HG03196 (cell line): ENCODE results near the gene PPARA.
"Not testable (repeated sequence)": the region's sequence is repeated elsewhere in the genome, so short reads cannot be mapped to it uniquely, and the experiment has no call there.

Source experiments
- ATAC-seq: cut with Tn5 transposase; IDR thresholded peaks from one replicate; pipeline ENCODE4 v1.9.1; 2021; ENCODE audit not compliant: unreplicated experiment

PPARA gene

DNA sequence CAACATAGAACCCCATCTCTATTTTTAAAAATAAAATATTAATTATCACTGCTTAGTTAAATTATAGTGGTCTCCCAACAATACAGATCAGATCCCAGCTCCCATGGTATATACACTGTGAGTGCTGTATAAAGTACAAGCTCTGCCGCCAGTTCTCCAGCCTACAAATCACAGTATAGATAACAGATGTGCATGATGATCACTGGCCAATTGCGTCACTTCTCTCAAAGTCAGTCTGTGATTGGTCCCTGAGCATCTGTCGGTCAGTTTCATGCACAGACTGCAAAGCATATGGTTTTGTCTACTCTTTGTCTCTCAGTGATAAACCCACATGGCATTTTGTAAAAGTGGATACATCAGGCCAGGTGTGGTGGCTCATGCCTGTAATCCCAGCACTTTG is 15.7 kb downstream of the PPARA start:
- ATAC-seq, result no peak

DNA sequence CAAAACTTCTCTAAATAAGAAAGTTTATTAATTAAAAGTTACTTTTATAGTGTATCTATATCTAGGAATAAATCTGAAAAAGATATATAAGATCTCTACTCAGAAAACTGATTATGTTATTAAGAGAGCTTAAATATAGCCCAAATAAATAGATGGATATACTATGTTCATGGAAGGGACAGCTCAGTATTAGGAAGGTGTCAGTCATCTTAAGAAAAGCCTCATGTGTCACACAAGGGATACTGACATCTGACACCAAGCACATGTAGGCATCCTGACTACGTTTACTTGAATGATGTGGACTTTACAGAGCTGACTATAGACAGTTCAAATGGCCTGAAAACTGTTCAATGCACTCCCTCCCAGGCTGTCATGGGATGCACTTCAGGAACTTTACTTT is 19.3 kb downstream of the PPARA start:
- ATAC-seq, result no peak

DNA sequence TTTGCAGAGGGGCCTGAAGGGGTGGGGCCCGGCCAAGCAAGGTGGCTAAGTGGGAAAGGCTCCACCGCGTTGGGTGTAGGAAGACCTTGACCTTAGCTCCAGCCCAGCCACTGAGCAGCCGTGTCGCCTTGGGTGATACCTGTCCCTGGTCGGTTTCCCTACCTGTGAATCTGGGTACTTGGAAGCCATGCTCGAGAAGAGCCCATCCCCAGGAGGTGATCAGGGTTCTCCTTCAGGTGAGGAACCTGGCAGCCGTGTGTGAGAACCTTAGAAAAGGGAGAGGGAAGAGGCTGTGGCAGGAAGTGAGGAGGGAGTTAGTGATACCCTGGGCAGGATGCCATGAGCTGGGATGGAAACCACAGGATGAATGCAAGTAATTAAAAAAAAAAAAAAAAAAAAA is 21.6 kb downstream of the PPARA start:
- no peak for ATAC-seq

DNA sequence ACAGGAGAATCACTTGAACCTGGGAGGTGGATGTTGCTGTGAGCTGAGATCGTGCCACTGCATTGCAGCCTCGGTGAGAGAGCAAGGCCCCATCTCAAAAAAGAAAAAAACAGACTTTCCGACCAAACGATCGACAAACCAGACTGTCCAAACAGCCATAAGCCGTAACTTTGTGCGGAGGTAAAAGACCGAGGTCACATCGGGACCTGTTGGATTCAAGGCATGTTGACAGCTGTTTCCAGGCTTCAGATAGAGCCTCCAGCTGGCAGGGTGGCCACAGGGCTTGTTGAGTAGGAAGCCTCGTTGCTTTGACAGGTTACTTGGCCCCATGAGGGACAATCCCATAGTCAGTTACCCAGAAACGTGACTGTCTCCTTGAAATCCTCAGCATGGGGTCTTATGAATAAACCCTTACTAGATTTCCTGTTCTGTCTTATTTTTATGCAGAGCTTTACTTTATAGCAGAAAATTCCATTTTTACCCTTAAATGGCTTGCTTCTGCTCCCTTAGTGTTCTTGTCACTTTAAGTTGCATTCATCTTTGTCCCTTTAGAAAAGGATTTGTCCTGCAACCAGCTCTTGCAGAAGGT is 22.3 kb downstream of the PPARA start:
- ATAC-seq, result no peak

DNA sequence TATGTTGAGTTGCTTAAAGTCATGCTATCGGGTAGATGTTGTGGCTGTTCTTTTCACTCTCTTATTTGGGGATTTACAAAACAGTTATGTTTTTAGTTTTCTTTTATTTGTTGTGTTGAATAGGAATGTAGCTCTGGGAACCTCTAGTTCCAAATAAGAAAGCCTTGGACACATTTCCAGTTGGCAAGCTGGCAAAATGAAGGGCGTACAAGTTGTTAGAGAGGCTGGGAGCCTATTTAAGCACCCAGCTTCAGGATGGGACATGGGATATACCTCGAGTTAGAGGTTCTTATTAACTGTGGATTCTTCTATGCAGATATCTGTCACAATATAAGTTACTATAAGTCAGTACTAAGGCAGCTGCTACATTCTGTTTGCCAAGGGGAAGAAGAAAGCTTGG is 22.8 kb downstream of the PPARA start:
- no peak for ATAC-seq

DNA sequence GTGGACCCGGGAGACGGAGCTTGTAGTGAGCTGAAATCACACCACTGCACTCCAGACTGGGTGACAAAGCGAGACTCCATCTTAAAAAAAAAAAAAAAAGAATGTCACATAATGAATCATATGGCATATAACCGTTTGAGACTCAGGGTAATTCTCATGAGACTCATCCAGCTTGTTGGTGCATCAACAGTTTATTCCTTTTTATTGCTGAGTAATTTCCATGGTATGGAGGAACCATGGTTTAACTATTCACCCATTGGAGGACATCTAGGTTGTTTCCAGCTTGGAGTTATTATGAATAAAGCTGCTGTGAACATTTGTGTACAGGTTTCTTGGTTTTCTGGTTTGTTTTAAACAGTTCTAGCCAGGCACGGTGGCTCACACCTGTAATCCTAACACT is 25.3 kb downstream of the PPARA start:
- no peak for ATAC-seq

DNA sequence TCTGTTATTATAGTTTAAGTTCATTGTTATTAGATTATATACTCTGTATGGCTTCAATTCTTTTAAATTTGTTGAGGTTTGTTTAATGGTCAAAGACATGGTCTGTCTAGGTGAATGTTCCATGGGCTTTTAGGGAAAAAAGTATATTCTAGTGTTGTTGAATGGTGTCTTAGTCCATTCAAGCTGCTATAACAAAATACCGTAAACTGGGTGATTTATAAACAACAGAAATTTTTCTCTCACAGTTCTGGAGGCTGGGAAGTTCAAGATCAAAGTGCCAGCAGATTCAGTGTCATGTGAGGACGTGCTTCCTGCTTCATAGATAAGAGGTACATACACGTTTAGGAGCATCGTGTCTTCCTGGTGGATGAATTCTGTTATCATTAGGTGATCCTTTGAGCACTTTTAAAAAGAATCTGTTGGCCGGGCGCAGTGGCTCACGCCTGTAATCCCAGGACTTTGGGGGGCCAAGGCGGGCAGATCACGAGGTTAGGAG is 26.2 kb downstream of the PPARA start:
- ATAC-seq, result no peak

DNA sequence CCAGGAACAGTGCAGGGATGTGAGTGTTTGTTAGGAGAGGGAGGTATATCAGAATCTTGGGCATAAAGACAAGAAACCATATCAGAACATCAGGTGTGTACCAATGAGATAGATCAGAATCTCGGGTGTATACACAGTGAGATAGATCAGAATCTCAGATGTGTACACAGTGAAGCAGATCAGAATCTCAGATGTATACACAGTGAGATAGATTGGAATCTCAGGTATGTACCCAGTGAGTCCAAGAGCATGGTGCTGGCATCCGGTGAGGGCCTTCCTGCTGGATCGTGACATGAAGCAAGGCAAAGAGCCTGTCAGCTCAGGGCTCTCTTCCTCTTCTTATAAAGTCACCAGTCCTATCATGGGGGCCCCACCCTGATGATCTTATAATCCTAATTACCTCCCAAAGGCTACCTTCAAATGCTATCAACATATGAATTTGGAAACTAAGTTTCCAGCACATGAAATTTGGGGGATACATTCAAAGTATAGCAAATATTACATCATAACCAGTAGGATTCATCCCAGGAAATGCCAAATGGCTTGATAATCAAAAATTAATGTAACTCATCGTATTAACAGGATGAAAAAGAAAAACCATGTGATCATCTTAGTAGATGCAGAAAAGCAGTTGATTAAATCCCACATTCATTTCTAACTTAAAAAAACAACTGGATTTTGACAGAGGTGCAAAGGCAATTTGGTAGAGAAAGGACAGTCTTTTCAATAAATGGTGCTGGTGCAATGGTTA is 28.6 kb downstream of the PPARA start:
- no peak for ATAC-seq

DNA sequence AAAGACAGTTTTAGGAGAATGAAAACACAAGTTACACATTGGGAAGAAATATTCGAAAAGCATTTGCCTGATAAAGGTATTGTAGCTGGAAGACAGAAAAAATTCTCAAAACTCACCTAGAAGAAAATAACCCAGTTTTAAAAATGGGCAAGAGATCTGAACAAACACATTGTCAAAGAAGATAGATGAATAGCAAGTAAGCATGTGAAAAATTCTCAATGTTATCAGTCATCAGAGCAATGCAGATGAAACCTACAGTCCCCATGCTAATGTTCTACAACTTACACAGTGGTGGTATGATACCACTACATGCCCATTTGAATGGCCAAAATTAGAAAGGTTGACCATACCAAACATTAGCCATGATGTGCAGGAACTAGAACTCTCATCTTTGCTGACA is 29.4 kb downstream of the PPARA start:
- no peak for ATAC-seq

DNA sequence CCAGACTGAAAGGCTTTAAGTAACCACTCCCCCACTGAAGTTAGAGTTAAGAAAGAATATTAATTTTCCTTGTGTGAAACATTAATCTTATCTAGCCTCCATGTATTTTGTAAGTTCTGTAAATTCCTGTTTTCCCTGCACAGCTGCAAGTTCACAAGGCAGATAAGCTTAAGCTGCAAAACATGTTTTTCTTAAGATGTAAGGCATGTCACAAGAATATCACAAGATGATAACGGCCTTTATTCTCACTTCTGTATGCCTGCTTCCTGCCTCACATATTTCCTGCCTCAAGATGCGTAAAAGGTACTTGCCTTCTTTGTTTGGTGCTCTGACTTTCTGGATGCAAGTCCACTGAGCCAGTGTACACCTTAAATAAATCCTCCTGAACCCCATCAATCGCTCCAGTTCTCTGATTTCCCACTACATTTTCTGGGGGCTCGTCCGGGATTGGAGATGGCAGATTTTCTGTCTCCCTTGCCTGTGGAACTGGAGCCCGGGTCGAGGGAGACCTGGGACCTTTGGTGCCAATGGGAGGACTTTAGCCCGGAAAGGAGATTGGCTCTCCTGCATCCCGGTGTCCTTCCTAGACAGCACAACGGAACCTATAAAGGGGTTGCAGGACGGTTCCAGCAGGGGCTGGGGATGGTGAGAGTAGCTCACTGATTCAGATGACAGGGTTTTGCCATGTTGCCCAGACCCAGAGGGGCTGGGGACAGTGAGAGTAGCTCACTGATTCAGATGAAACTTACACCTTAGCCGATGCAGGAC is 30.2 kb downstream of the PPARA start:
- no peak for ATAC-seq

DNA sequence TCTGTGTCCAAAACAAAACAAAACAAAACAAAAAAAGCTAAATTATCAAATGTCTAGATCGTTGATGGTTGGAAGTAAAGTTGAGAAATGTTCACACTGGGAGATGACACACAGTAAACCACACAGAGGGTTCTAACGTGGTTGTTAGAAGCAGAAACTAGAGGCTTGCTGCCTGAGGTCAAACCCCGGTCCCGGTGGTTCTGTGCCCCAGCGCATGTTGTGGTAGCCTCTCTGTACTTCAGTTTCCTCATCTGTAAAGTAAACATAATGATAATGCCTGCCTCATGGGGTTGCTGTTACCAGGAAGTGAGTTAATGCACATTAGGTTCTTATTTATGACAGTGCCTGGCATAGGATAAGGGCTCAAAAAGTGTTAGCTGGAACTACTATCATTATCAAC is 33.4 kb downstream of the PPARA start:
- ATAC-seq, result no peak

DNA sequence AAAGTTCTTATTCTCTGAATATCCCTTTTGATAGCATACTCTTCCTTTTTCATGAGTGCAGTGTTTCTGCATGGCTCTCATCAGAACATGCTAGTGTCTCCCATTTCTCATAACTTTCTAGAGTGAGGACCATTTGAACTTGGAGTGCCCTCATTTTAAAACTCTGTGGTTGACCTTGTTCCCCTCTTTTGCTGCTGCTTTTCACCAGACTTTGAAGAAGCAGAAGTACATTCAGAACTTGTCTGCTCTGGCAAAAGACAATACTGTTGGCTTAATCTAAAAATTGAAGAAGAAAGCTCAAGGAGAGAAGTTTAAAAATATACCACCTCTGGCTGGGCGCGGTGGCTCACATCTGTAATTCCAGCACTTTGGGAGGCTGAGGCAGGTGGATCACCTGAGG is 35.0 kb downstream of the PPARA start:
- ATAC-seq, result no peak

DNA sequence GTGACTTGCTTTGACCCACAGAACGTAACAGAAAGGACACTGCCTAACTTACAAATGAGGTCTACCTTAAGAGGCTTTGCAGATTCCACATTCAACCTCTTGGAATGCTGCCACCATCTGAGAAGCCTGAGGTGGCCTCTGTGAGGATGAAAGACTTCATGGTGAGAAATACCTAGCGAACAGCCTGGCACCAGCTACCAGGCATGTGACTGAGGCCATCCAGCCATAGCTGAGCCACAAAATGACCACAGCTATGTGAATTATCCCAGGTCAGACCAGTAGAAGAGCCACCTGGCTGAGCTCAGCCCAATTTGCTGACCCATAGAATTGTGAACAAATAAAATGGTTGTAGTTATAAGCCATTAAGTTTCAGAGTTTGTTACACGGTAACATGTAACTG is 37.5 kb downstream of the PPARA start:
- no peak for ATAC-seq

DNA sequence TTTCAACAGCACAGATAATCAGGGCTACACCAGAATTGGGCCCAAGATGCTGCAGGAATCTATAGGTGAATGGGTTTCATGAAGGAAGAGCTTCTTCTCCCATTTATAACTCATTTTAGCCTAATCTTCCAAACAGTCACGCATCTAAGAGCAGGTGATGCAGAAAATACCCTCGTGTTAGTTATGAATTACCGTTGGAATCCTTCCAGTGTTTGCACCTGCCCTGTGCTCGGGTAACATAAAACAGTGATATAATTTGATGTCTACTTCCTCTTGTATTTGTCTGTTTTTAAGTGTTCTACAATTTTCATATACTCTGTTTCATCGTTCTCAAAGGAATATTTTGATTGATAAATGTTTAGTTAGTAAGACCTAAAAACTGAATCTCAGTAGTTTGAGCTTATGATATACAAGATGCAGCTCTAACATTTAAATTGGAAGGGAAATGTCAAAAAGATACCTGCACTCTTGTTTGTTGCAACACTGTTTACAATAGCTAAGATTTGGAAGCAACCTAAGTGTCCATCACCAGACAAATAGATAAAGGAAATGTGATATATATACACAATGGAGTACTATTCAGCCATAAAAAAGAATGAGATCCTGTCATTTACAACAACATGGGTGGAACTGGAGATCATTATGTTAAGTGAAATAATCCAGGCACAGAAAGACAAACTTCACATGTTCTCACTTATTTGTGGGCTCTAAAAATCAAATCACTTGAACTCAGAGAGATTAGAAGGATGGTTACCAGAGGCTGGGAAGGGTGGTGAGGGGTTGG is 42.1 kb downstream of the PPARA start:
- no peak for ATAC-seq

DNA sequence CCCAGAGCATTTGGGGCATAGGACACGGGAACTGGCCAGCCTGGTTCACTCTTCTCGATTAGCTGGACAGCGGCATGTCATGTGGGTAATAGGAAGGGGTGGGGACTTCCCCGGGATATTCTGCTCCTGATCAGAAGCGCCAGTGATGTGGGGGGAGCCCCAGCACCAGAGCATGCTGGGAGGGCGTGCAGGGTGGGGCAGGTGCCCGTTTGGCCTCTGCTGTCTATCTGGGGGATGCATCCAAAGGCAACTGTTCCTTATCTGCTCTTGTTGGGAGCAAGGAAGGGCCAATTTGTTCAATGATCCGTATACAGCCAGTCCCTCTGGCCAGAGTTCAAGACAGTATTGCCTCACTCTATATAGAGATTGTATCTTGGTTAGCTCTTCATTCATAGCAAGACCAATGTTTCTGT is 43.6 kb downstream of the PPARA start:
- no peak for ATAC-seq

DNA sequence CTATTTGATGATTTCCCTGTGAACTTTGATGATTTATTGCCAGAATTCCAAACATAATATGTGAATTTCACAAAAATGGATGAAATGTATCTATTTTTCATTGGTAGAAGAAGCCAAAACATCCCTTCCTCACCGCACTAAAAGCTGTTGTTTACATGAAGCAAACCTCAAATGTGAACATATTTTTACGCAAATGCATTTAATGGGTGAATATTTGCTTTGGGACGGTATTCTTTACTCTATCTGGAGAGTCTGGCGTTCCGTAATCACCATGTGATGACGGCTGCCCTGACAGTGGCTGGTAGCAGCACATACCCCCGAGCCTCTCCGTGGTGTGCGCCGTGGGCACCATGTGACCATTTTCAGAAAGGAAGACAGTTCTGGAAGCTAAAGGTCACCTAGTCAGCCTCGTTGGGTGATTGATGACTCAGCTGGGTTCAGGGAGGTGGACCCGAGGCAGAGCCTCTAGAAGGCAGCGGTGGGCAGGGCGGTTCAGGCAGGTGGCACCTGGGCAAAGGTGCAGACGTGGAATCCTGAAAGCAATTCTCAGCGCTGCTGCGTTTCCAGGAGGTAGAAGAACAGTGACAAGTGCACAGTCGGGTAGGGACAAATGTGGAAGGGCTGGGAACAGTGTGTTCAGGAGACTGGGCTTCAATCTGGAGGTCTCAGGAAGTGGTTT is 45.3 kb downstream of the PPARA start:
- ATAC-seq, result no peak

DNA sequence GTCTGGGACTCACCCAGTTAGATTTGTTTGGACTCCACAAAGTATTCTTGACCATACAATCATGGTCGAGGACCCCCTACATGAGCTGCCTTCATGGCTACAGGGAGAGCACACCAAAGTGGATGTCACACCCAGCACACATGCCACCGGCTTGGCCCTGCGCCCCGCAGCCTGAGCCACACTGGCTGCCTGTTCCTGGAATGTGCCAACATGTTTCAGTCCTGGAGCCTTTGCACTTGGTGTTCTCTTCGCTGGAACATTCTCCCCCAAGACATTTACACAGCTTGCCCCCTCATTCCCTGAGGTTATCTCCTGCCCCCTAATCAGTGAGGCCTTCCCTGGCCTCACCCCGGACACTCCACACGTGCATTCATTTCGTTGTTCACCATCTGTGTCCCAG is 46.0 kb downstream of the PPARA start:
- ATAC-seq, result no peak

DNA sequence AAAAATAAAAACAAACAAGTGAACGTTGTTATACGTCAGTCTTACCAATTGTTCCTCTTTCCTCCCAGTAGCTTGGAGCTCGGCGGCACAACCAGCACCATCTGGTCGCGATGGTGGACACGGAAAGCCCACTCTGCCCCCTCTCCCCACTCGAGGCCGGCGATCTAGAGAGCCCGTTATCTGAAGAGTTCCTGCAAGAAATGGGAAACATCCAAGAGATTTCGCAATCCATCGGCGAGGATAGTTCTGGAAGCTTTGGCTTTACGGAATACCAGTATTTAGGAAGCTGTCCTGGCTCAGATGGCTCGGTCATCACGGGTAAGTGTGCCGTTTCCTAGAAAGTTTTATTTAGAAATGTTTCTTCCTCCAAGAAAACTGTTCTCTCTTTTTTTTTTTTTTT is 47.9 kb downstream of the PPARA start:
- no peak for ATAC-seq

DNA sequence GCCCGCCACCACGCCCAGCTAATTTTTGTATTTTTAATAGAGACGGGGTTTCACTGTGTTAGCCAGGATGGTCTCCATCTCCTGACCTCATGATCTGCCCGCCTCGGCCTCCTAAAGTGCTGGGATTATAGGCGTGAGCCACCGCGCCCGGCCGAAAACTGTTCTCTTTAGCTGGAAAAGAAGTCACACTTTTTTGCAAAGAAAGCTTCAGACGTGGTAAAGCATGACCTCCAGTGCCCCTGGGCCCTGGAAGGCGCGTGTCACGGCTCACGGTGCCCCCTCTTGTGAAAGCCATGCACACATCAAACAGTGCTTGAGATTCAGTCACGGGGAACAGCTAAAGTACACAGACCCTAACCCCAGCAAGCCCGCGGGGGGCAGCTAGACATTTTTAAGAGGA is 48.5 kb downstream of the PPARA start:
- ATAC-seq, result not testable (repeated sequence)

DNA sequence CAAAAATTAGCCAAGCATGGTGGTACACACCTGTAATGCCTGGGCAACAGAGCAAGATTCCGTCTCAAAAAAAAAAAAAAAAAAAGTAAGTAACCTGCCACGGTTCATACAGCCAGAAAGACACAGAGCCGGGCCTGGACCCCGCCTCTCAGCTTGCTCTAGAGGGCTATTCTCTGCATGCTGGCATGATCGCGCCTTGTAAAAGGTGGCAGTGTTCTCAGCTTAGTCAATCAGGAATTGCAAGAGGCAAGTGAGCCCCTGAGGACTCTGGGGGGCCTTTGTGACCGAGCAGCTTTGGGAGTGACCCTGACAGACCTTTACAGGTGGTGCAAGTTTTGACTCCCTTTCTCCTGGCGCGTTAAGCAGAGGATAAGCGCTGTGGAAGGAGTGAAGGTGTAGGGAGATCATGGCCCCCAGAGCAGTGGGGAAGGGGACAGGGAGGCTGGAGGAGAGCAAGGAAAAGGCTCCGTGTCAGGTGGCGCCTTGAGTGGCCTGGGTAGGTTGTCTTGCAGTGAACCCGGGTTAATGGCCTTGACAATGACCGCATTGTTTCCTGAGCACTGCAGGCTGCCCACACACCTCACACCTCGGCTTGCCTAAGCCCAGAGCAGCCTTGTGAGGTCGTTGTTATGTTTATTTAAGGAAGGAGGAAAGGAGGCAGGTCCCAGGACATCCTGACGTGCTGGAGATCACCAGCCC is 50.9 kb downstream of the PPARA start:
- ATAC-seq, result no peak
